Inferior parietal cortex (tissue), 1 donor: Measurements from ENCODE around the gene PHACTR3.

Experiments
- DNase-seq: peaks from one replicate; pipeline ENCODE4 v3.0.0-alpha.2; 2016; ENCODE audit errors: extremely low spot score

PHACTR3 gene

GRCh38 chr20:59777331-59777725, 173.0 kb downstream of the PHACTR3 start:
- DNase-seq: no peak

DNA sequence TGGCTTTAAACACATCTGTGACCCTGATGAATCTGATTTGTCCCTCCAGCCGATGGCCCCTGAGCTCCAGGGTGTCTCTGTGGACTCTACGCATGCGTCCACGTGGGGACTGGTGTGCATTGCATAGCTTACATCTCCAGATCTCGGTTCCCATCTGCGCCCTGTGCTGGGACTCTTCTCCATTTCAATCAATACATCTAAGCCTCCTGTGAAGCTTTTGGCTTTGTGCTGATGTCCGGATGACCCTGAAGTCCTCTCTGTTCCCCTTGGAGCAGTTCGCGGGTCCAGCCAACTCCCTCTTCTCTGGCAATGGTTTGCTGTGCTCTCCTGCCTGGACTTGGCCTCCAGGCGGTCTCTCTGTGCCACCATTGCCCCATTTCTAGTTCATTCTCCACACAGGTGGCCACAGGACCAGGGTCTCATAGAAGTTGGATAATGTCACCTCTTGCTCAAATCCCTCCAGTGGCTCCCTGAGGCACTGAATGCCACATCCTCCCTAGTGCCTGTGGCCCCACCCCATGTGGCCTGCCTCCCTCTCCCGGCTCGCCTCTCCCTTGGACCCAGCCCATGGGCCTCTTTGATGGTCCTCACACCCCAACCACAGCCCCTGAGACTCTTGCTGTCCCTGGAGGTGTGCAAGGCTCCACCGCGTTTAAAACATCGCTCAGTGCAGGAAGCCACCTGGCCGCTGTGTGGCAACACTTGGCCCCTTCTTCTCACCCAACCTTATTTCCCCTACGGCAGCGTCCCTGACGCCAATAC, 173.7 kb downstream of the PHACTR3 start:
- DNase-seq: no peak

GRCh38 chr20:59778615-59779200, 174.4 kb downstream of the PHACTR3 start:
- no peak for DNase-seq

DNA sequence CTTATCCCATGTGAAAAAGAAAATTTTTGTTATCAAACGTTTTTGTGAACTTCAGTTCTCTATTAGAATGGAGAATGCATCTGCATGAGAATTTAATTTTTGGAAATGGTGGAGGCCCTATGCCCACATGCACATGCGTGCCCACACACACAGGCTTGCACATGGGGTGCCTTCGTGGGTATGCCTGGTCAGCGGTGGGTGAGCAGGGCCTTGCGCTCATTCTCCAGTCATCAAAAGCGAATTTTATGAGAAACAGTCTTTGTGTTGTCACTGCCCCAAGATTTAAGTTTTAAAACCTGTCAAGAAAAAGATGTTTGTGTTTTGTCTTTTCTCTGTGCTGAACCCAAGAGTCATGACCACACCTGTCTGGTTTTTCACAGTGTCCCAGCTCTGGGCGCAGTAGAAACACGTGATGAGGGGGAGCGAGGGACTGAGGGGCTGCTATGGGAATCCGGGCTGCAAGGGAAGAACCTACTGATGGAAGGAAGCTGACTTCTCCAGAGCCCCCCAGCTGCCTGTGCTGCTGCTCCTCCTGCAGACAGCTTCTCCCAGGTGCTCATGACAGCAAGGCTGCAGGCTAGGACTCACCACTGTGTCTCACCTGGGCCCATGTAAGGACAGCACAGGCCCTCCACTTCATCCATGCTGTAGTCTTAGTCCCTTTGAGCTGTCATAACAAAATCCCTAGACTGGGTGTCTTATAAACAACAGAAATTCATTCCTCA, 175.5 kb downstream of the PHACTR3 start:
- DNase-seq: no peak

- DNase-seq: no peak
Measured at GRCh38 chr20:59780494-59781185, 176.3 kb downstream of the PHACTR3 start.

- DNase-seq: no peak
Measured at GRCh38 chr20:59781226-59781625, 176.9 kb downstream of the PHACTR3 start.

GRCh38 chr20:59782986-59783640, 178.8 kb downstream of the PHACTR3 start:
- peak; percentile 77 for DNase-seq

DNA sequence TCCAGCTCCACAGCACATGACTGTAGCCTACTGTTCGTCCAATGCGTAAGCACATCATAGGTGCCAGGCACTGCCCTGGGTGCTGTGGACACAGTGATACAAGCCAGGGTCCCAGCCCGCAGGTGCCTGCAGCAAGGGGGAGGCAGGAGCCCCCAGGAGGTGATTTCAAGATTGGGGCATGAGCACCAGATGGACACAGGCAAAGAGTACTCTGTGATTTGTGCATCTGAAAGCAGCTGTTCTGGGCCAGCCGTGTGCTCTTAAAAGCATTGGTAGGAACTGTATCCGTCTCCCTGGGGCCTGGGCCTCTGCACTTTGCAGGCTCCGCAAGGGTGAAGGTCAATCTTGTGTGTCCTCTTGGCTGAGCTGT, 179.3 kb downstream of the PHACTR3 start:
- DNase-seq: no peak

DNA sequence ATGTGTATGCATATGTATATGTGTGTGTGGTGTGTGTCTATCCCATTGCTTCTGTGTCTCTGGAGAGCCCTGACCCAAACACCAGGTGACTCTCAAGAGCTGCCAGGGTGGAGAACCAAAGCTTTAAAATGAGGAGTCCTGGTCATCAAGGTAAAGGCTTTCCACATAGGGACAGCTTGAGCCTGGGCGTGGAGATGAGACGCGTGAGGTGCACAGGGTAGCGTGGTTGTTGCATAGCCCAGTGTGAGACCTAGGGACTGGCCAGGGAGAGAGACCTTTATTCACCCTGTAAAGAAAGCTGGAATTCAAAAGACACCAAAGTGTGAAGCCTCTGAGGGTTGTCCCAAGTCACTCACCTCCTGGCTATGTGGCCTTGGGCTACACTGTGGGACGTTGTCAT, 180.0 kb downstream of the PHACTR3 start:
- DNase-seq: no peak

DNA sequence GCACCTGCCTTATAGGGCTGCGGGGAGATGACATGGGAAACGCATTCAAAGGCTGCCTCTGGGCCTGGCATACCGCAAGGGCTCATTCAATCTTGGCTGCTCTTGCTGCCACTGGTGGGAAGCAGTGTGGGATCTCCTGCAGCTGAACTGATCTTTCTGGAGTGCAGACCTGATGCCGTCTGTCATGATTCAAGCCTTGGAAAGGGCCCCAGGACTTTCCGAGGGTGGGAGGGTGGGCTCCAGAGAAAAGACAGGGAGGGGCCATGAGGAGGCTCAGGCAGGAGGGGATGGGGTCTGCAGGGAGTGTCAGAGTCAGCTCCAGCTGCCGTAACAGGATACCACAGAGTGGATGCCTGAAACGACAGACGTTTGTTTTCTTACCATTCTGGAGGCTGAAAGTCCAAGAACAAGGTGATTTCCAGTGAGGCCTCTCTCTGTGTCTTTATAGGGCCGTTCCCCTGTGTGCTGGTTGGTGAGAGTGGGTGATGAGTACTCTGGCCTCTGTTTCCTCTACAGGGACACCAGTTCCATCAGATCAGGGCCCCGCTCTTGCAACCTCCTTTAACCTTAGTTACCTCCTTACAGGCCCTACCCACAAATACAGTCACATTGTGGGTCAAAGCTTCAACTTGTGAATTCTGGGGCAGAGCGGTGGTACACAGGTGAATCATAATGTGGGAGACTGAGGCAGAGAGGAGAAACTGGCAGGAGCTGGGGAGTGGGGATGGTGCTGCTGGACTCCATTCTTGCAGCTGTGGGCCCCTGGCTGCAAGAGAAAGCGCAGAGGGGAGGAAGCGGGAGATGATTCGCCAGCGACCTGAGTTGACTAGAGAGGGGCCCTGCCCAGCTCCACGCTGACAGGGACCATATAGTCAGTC, 180.7 kb downstream of the PHACTR3 start:
- DNase-seq: no peak

DNA sequence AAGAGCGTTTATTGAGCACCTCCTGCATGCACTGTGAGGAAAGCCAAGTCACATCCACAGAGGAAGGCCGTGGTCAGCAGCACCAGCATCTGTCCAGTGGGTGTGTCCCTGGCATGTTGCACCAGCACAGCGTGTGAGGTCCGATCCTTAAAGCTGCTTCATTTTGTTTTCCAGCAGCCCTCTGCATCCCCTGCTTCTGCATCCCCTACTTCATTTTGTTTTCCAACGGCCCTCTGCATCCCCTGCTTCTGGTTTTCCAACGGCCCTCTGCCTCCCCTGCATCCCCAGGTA, 181.3 kb downstream of the PHACTR3 start:
- no peak for DNase-seq

GRCh38 chr20:59785986-59786795, 181.9 kb downstream of the PHACTR3 start:
- DNase-seq: no peak

- no peak for DNase-seq
Measured at GRCh38 chr20:59786801-59787537, 182.6 kb downstream of the PHACTR3 start.

GRCh38 chr20:59787538-59787890, 183.2 kb downstream of the PHACTR3 start:
- DNase-seq: no peak

DNA sequence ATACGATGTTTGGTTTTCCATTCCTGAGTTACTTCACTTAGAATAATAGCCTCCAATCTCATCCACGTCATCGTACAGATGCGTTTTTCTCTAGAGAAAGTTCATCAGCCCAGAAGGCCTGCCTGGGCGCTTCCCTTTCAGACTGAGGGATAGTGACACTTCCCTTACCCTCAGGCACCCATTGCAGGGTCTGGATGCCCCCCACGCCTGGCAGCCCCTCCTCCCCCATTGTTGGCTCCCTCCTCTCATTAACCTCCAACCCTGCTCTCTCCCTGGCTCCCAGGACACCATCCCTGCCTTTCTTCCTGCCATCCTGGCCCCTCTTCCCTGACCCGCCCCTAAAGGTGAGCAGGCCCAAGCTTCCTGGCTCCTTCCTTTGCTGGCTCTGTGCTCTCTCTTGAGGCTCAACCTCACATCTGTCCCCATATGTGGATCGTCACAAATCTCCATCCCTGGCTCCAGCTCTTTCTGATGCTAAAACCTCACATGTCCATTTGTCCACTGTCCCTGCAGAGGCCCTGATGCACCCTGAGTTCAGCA, 183.9 kb downstream of the PHACTR3 start:
- no peak for DNase-seq

DNA sequence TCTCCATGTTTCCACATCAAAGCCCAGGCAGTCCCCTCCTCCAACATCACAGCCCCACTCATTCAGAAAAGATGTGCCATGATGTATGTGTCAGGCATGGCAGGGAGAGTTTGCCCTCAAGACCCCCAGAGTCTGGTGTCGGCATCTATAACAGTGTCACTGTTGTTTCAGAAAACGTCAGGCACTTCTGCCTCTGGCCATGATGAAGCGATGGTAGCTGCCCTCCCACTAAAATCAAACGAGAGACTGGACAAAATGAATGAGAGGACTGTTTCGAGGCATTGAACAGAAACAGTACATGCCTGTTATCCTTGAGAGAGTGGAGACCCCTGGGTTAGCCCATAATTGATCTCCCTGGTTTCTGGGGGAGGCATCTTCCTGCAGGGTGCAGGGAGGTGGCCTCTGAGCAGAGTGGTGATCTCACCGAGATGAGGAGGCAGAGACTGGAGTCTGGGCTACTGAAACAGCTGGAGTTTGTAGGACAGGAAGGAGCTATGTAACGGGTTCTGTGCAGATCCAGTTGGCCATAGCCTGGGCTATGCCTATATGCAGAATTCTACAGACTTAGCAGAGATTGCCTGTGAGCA, 184.6 kb downstream of the PHACTR3 start:
- no peak for DNase-seq

GRCh38 chr20:59789686-59790085, 185.3 kb downstream of the PHACTR3 start:
- no peak for DNase-seq

DNA sequence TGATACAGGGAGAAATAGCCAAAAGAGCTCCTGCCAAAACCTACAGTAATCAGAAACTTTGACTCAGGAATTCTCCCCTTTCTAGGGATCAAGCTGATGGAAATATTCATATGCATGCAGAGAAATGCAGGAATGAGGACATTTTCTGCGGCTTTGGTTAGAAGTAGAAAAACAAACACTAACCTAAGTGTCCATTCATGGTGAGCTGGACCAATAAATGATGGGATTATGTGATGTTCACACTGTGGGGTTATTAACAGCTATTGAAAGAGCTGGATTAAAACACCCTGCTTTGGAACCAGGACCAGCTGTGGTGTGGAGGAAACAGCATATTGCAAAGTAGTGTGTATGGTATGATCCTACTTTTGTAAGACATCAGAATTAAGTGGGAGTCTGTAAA, 186.0 kb downstream of the PHACTR3 start:
- DNase-seq: no peak

DNA sequence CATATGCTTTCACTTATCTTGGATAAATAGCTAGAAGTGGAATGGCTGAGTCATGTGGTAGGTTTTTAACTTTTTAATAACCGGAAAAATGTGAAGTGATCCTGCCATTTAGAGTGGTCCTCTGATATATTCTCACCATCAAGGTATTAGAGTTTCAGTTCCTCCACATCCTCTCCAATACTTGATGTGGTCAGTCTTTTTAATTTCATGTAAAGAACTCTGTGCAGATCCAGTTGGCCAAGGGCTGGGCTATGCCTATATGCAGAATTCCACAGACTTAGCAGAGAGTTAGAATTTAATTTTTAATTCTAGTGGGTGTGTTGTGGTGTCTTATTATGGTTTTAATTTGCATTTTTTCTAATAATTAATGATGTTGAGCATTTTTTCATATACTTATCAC, 188.0 kb downstream of the PHACTR3 start:
- DNase-seq: no peak
